ENCODE results near the gene CDC16. TPM values are rescaled to one million over a fixed set of nuclear protein-coding genes. Genes with fewer than 3 reads are reported as not detected.

Gene CDC16
- total RNA-seq, 2 experiments from 2014 or later = 23.1 to 48.7 TPM

GRCh38 chr13:114256547-114256946 is 21.9 kb downstream of the CDC16 start:
- H3K4me3 ChIP-seq (ENCODE audit: low read depth, low read length, poor library complexity, severe bottlenecking) = no peak overlapping the region
- BruUV-seq (replicated peaks) = no TSS peak
- H3K9me3 ChIP-seq (ENCODE audit: low read length) = no peaks in the 10 kb centered on the region
- DNase-seq (ENCODE audit: low spot score) = no peak
- CTCF ChIA-PET (ENCODE audit: unreplicated experiment) = no interaction called here
- intact Hi-C loops (cut with micrococcal nuclease; ENCODE audit: unreplicated experiment) = no loop called here
- H4K20me1 ChIP-seq (ENCODE audit: insufficient read depth, low read length) = no peaks in the 10 kb centered on the region
- no peak overlapping the region for H3K27ac ChIP-seq (ENCODE audit: low read depth, low read length, poor library complexity, severe bottlenecking)
- H3K79me2 ChIP-seq (ENCODE audit: insufficient read depth, low read depth, low read length) = no peaks in the 10 kb centered on the region
- H3K9me2 ChIP-seq (ENCODE audit: insufficient read depth, low read length) = no peaks in the 10 kb centered on the region
- H3K4me1 ChIP-seq (ENCODE audit: insufficient read depth, low read length, poor library complexity, severe bottlenecking) = peaks cover 34% of the 10 kb centered on the region
- H3K4me2 ChIP-seq (ENCODE audit: low read length) = no peak overlapping the region
- peaks cover 87% of the 10 kb centered on the region for H3K36me3 ChIP-seq (ENCODE audit: insufficient read depth, low read length)
- POLR2A ChIA-PET = interaction anchor here (1.9 kb wide), 1 partner anchor 23 kb away, joined by 7 read pairs; no protein-coding TSS in a partner anchor
- TF ChIP-seq EZH2phosphoT487 (IDR thresholded peaks at IDR 0.05; ENCODE audit: borderline replicate concordance, low read depth, low read length) (no peak), CTCF (conservative IDR thresholded peaks at IDR 0.05; ENCODE audit: low read length) (no peak)
- H2AFZ ChIP-seq (ENCODE audit: low read length) = no peak overlapping the region

GRCh38 chr13:114257014-114257413 is 22.3 kb downstream of the CDC16 start:
- H3K36me3 ChIP-seq (ENCODE audit: insufficient read depth, low read length) = peaks cover 87% of the 10 kb centered on the region
- BruUV-seq (replicated peaks) = no TSS peak
- no peak overlapping the region for H2AFZ ChIP-seq (ENCODE audit: low read length)
- DNase-seq (ENCODE audit: low spot score) = no peak
- no peak overlapping the region for H3K27ac ChIP-seq (ENCODE audit: low read depth, low read length, poor library complexity, severe bottlenecking)
- intact Hi-C loops (cut with micrococcal nuclease; ENCODE audit: unreplicated experiment) = no loop called here
- CTCF ChIA-PET (ENCODE audit: unreplicated experiment) = no interaction called here
- H3K4me1 ChIP-seq (ENCODE audit: insufficient read depth, low read length, poor library complexity, severe bottlenecking) = peaks cover 38% of the 10 kb centered on the region
- H3K4me3 ChIP-seq (ENCODE audit: low read depth, low read length, poor library complexity, severe bottlenecking) = no peak overlapping the region
- H3K9me3 ChIP-seq (ENCODE audit: low read length) = no peaks in the 10 kb centered on the region
- no peak overlapping the region for H3K4me2 ChIP-seq (ENCODE audit: low read length)
- TF ChIP-seq EZH2phosphoT487 (IDR thresholded peaks at IDR 0.05; ENCODE audit: borderline replicate concordance, low read depth, low read length) (no peak), CTCF (conservative IDR thresholded peaks at IDR 0.05; ENCODE audit: low read length) (no peak)
- H3K9me2 ChIP-seq (ENCODE audit: insufficient read depth, low read length) = no peaks in the 10 kb centered on the region
- 0 out of 2 replicates have a peak, but pooled peaks cover 4% of the 10 kb centered on the region for H3K79me2 ChIP-seq (ENCODE audit: insufficient read depth, low read depth, low read length)
- H4K20me1 ChIP-seq (ENCODE audit: insufficient read depth, low read length) = no peaks in the 10 kb centered on the region
- POLR2A ChIA-PET = interaction anchor here (1.9 kb wide), 1 partner anchor 23 kb away, joined by 7 read pairs; no protein-coding TSS in a partner anchor

GRCh38 chr13:114258589-114258988 is 23.9 kb downstream of the CDC16 start:
- Histone ChIP-seq H4K20me1 (ENCODE audit: insufficient read depth, low read length) (no peaks in the 10 kb centered on the region), H3K9me3 (ENCODE audit: low read length) (no peaks in the 10 kb centered on the region), H3K4me2 (ENCODE audit: low read length) (0 out of 2 replicates have a peak overlapping the region, but pooled peaks have one; percentile 12), H2AFZ (ENCODE audit: low read length) (no peak overlapping the region), H3K36me3 (ENCODE audit: insufficient read depth, low read length) (peaks cover 87% of the 10 kb centered on the region), H3K4me3 (ENCODE audit: low read depth, low read length, poor library complexity, severe bottlenecking) (no peak overlapping the region), H3K4me1 (ENCODE audit: insufficient read depth, low read length, poor library complexity, severe bottlenecking) (peaks cover 54% of the 10 kb centered on the region), H3K79me2 (ENCODE audit: insufficient read depth, low read depth, low read length) (0 out of 2 replicates have a peak, but pooled peaks cover 7% of the 10 kb centered on the region), H3K27ac (ENCODE audit: low read depth, low read length, poor library complexity, severe bottlenecking) (peak overlapping the region; percentile 89), H3K9me2 (ENCODE audit: insufficient read depth, low read length) (no peaks in the 10 kb centered on the region)
- TF ChIP-seq CTCF (conservative IDR thresholded peaks at IDR 0.05; ENCODE audit: low read length) (no peak), EZH2phosphoT487 (IDR thresholded peaks at IDR 0.05; ENCODE audit: borderline replicate concordance, low read depth, low read length) (no peak)
- ChIA-PET POLR2A (interaction anchor here (0.6 kb wide), 1 partner anchor 54 kb away, joined by 4 read pairs; no protein-coding TSS in a partner anchor), CTCF (ENCODE audit: unreplicated experiment) (no interaction called here)
- no peak for DNase-seq (ENCODE audit: low spot score)
- intact Hi-C loops (cut with micrococcal nuclease; ENCODE audit: unreplicated experiment) = no loop called here
- BruUV-seq (replicated peaks) = no TSS peak
